Thyroid gland (tissue), 4 donors: ENCODE results near the gene SGCD. TPM values are rescaled to one million over a fixed set of nuclear protein-coding genes. Genes with fewer than 3 reads are reported as not detected.

Experiments
- DNase-seq, 2 donors: peaks; one replicate each; pipeline ENCODE4 v3.0.0-alpha.2; 2019
- H3K27ac ChIP-seq, 3 donors: fragments of 200-600 bp; sonication (generic); 1 replicate in 2 of 3; 2 replicates in 1 of 3; pipeline ENCODE4 v1.5.1; 2016 to 2019; ENCODE audit warnings: mild to moderate bottlenecking in 1 of 3, moderate library complexity in 1 of 3
- H3K27me3 ChIP-seq: fragments of 200-600 bp; sonication (generic); one replicate; pipeline ENCODE4 v1.5.1; 2019
- H3K36me3 ChIP-seq, 2 donors: fragments of 200-600 bp; sonication (generic); one replicate each; pipeline ENCODE4 v1.5.1; 2016 to 2019
- H3K4me1 ChIP-seq, 2 donors: fragments of 200-600 bp; sonication (generic); one replicate each; pipeline ENCODE4 v1.5.1; 2017 to 2019
- H3K4me3 ChIP-seq, 3 donors: fragments of 200-600 bp; sonication (generic); replicated peaks in 1 of 3; 1 replicate in 2 of 3; 2 replicates in 1 of 3; pipeline ENCODE4 v1.5.1; 2016; ENCODE audit warnings: mild to moderate bottlenecking in 1 of 3
- H3K9me3 ChIP-seq: fragments of 200-600 bp; sonication (generic); one replicate; pipeline ENCODE4 v1.5.1; 2017
- POLR2A ChIP-seq, 2 donors: fragments of 450-650 bp; IDR thresholded peaks; one replicate each; pipeline ENCODE4 v1.6.1; 2017; ENCODE audit warnings: antibody characterized with exemption in 2 of 2, mild to moderate bottlenecking in 2 of 2, moderate library complexity in 1 of 2
- WGBS, 2 donors: methylation state at CpG; one replicate each; pipeline ENCODE4 v1.1.5; 2017; 5-methylcytosine and 5-hydroxymethylcytosine counted together
- intact Hi-C: fragments of 100-400 bp; cut with DNase I; formaldehyde crosslinking; loops from one replicate; pipeline ENCODE4 v1.15.1; 2023
- total RNA-seq, 4 donors: library from RNA; depleted of rRNA; stranded (reverse); fragments of >200 nt; gene quantifications; one replicate each; pipeline ENCODE4 v1.2.3, GENCODE V29; 2016
- TF ChIP-seq, protein P1 (sequence below), 6 experiments: fragments of 200-600 bp in 3 of 6; fragments of 450-650 bp in 3 of 6; sonication (generic) in 3 of 6; IDR thresholded peaks; one replicate each; pipeline ENCODE4 v1.5.1; 2016 to 2019; ENCODE audit warnings: antibody characterized with exemption in 6 of 6, mild to moderate bottlenecking in 2 of 6, inconsistent platforms in 1 of 6, moderate library complexity in 1 of 6

Gene SGCD
- total RNA-seq, 4 donors from 2014 or later = 7.4 to 20.1 (median 9.2) TPM

DNA sequence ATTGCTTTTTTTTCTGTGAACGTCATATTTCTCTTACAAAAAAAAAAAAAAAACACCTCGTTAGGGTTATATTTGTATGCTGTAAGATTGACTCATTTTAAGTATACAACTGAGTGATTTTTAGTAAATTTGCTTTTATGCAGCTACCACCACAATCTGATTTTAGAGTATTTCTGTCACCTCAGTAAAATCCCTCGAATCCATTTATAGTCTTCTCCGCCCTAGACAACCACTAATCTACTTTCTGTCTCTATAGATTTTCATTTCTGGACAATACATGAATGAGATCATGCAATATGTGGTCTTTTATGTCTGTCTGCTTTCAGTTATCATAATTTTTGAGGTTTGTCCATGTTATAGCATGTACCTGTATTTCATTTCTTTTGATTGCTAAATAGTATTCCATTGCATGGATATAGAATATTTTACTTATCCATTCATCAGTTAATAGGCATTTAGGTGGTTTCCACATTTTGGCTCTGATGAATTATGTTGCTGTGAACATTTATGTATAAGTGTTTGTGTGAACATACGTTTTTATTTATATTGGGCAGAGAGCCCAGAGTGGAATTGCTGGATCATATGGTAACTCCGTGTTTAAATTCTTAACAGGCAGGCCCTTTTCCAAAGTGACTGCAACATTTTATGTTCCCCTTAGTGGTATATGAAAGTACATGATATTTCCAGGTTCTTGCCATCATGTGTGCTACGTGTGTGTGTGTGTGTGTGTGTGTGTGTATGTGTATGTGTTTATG is 171.4 kb downstream of the SGCD start:
- H3K27ac ChIP-seq = no peak overlapping the region
- 78 to 86% methylated on average over 7 of the region's 7 CpGs for WGBS, 2 donors
- no peak overlapping the region for H3K4me3 ChIP-seq
- intact Hi-C loops = no loop called here
- no peaks in the 10 kb centered on the region for H3K9me3 ChIP-seq
- H3K4me1 ChIP-seq = peaks cover 9 to 10% of the 10 kb centered on the region in 2 donors
- H3K36me3 ChIP-seq = no peaks in the 10 kb centered on the region
- H3K27me3 ChIP-seq = no peaks in the 10 kb centered on the region
- TF ChIP-seq POLR2A (IDR thresholded peaks at IDR 0.05) = no peak
- TF ChIP-seq, protein P1, sequence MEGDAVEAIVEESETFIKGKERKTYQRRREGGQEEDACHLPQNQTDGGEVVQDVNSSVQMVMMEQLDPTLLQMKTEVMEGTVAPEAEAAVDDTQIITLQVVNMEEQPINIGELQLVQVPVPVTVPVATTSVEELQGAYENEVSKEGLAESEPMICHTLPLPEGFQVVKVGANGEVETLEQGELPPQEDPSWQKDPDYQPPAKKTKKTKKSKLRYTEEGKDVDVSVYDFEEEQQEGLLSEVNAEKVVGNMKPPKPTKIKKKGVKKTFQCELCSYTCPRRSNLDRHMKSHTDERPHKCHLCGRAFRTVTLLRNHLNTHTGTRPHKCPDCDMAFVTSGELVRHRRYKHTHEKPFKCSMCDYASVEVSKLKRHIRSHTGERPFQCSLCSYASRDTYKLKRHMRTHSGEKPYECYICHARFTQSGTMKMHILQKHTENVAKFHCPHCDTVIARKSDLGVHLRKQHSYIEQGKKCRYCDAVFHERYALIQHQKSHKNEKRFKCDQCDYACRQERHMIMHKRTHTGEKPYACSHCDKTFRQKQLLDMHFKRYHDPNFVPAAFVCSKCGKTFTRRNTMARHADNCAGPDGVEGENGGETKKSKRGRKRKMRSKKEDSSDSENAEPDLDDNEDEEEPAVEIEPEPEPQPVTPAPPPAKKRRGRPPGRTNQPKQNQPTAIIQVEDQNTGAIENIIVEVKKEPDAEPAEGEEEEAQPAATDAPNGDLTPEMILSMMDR (IDR thresholded peaks at IDR 0.05) = no peak
- no peak for DNase-seq

DNA sequence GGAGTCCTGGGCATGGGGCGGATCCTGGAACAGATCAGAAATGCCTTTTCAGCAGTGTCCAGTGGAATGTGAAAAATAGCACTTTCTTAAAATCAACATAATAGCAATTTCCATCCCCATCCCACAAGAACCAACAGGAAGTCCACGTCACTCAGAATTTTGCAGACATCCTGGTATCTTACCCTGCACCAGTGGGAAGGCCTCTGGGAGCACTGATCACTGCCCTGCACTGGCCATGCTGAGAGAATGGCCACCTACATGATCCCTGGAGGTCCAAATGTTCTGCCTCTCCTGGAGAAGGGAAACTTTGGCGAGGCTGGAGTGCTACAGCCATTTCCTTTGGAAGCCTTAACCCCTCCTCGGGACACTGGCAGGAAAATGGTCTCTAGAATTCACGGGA is 173.8 kb downstream of the SGCD start:
- Histone ChIP-seq H3K27me3 (no peaks in the 10 kb centered on the region), H3K9me3 (no peaks in the 10 kb centered on the region), H3K27ac (peak overlapping the region in 1 of 3 donors; percentile 26), H3K4me1 (peaks cover 9 to 10% of the 10 kb centered on the region in 2 donors), H3K4me3 (no peak overlapping the region), H3K36me3 (no peaks in the 10 kb centered on the region)
- 55 to 87% methylated on average over 5 of the region's 5 CpGs for WGBS, 2 donors
- DNase-seq = peak in 1 of 2 donors; percentile 18
- no peak for TF ChIP-seq POLR2A (IDR thresholded peaks at IDR 0.05)
- TF ChIP-seq, protein P1 (IDR thresholded peaks at IDR 0.05) = no peak
- intact Hi-C loops = no loop called here

DNA sequence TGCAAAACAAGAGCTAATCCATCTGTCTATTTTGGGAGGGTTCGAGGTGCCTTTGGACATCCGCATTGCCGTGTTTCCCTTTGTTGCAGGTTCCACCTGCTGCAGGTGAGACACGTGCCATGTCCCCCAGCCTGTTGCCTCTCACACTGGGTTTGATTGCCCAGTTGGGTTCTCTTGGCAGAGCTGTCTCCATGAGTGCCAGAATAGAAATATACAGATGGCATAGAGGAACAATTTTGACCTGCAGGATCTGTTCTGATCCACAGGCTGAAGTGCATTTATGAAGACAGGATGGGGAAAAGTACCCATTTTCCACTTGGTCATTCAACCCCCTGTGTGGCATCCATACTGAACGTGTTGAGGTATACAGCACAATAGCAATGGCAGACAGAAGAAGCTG is 178.1 kb downstream of the SGCD start:
- peaks cover 9 to 10% of the 10 kb centered on the region in 2 donors for H3K4me1 ChIP-seq
- no peaks in the 10 kb centered on the region for H3K9me3 ChIP-seq
- no peak for DNase-seq
- H3K4me3 ChIP-seq = no peak overlapping the region
- no peak overlapping the region for H3K27ac ChIP-seq
- H3K27me3 ChIP-seq = no peaks in the 10 kb centered on the region
- intact Hi-C loops = no loop called here
- H3K36me3 ChIP-seq = no peaks in the 10 kb centered on the region
- TF ChIP-seq, protein P1 (IDR thresholded peaks at IDR 0.05) = no peak
- TF ChIP-seq POLR2A (IDR thresholded peaks at IDR 0.05) = no peak
- WGBS, 2 donors = 93 to 96% methylated on average over 5 of the region's 5 CpGs

DNA sequence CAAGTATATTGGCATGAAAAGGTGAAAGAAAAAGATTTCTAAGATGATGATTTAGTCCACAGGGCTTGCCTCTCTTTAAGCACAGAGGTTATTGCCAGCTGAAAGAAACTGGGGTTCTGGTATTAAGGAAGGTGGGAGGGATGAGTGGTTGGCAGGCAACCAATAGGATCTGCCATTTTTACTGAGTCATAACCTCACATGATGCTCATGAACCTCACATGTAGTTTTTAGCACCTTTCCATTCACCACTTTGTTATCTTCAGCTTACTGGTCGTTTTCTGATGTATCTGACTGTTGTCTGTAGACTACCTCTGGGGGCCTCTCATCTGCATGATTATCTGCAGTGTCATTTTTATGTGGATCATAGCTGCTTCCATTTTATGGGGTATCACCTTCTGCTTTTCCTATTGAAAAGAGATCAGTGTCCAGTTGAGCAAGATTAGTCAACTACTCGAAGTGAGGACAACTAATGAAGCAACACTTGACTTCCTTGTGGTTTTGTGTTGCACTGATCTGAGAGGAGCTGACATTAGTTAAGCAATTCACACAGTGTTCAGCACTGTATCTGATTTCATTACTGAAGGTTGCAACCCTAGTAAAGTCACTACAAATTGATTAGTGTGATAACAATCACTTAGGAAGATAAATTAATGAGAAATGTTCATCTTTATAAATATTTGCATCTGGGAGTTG is 186.3 kb downstream of the SGCD start:
- Histone ChIP-seq H3K4me3 (no peak overlapping the region), H3K27me3 (no peaks in the 10 kb centered on the region), H3K9me3 (no peaks in the 10 kb centered on the region), H3K36me3 (no peaks in the 10 kb centered on the region), H3K4me1 (no peaks in the 10 kb centered on the region), H3K27ac (no peak overlapping the region)
- no peak for DNase-seq
- 62 to 75% methylated on average over 2 of the region's 2 CpGs for WGBS, 2 donors
- TF ChIP-seq POLR2A (IDR thresholded peaks at IDR 0.05) = no peak
- TF ChIP-seq, protein P1 (IDR thresholded peaks at IDR 0.05) = no peak
- intact Hi-C loops = no loop called here

DNA sequence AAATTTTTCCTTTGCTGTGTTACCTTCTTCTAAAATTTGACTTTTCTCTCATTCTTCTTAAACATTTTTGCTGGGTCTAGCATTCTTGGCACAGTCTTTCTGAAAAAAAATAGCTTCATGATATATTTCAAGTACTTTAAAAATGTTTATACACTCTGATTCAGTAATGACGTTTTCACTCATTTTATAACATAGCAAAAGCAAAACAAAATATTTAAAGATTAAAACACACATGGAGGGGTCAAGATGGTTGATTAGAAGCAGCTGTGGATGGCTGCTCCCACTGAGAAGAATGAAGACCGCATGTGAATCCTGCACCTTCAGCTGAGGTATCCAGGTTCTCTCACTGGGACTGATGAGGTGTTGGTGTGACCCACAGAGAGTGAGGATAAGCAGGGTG is 188.2 kb downstream of the SGCD start:
- intact Hi-C loops = no loop called here
- Histone ChIP-seq H3K27me3 (no peaks in the 10 kb centered on the region), H3K4me3 (no peak overlapping the region), H3K27ac (no peak overlapping the region), H3K9me3 (no peaks in the 10 kb centered on the region), H3K36me3 (no peaks in the 10 kb centered on the region), H3K4me1 (no peaks in the 10 kb centered on the region)
- DNase-seq = no peak
- no peak for TF ChIP-seq POLR2A (IDR thresholded peaks at IDR 0.05)
- TF ChIP-seq, protein P1 (IDR thresholded peaks at IDR 0.05) = no peak
- 71 to 79% methylated on average over 2 of the region's 2 CpGs for WGBS, 2 donors
